ENCODE data around the gene RPE. TPM values are rescaled to one million over a fixed set of nuclear protein-coding genes. Genes with fewer than 3 reads are reported as not detected.

Gene RPE
- total RNA-seq, 1 experiment from 2014 or later: 77.4 TPM

DNA sequence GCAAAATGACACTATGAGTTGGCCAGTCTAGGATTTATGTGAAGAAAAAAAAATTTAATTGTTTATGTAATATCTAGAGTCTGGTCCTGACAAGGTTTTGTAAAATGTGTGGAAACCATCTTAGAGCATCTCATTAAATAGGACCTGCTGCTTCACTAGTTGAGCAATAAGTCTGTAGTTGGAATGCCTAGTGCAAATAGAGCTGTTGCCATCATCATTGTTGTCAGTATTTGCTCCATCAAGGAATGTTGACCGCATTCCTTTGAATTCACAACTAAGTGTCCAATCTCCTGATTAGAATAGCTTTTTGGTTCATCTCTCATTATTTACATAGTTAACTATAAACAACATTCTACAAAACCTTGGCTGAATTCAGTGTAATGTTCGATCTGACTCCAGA is 32.2 kb upstream of the RPE start:
- Histone ChIP-seq H3K9me3 (ENCODE audit: low read length) (no peaks in the 10 kb centered on the region), H3K9me2 (replicated peaks; ENCODE audit: insufficient read depth, low read length) (no peaks in the 10 kb centered on the region), H3K4me2 (ENCODE audit: low read depth, low read length, poor library complexity, severe bottlenecking) (no peak overlapping the region), H3K27me3 (ENCODE audit: low read length) (no peaks in the 10 kb centered on the region), H2AFZ (ENCODE audit: low read length) (no peak overlapping the region), H3K9ac (ENCODE audit: low read length) (no peak overlapping the region), H3K27ac (ENCODE audit: low read length) (no peak overlapping the region), H3K4me1 (ENCODE audit: low read length) (no peaks in the 10 kb centered on the region), H3K4me3 (ENCODE audit: low read length) (no peak overlapping the region), H3K79me2 (ENCODE audit: low read length) (no peaks in the 10 kb centered on the region), H3K36me3 (ENCODE audit: insufficient read depth, low read length) (no peaks in the 10 kb centered on the region), H4K20me1 (ENCODE audit: insufficient read depth, low read depth, low read length) (no peaks in the 10 kb centered on the region)
- DNase-seq: no peak

- Histone ChIP-seq H3K4me2 (ENCODE audit: low read depth, low read length, poor library complexity, severe bottlenecking) (no peak overlapping the region), H3K4me1 (ENCODE audit: low read length) (no peaks in the 10 kb centered on the region), H4K20me1 (ENCODE audit: insufficient read depth, low read depth, low read length) (no peaks in the 10 kb centered on the region), H3K9me2 (replicated peaks; ENCODE audit: insufficient read depth, low read length) (no peaks in the 10 kb centered on the region), H3K4me3 (ENCODE audit: low read length) (no peak overlapping the region), H3K36me3 (ENCODE audit: insufficient read depth, low read length) (no peaks in the 10 kb centered on the region), H3K27ac (ENCODE audit: low read length) (no peak overlapping the region), H3K9ac (ENCODE audit: low read length) (no peak overlapping the region), H3K79me2 (ENCODE audit: low read length) (no peaks in the 10 kb centered on the region), H3K27me3 (ENCODE audit: low read length) (no peaks in the 10 kb centered on the region), H2AFZ (ENCODE audit: low read length) (no peak overlapping the region), H3K9me3 (ENCODE audit: low read length) (no peaks in the 10 kb centered on the region)
- DNase-seq: no peak
These were observed 31.7 kb upstream of the RPE start for GRCh38 chr2:209970711-209971110.

DNA sequence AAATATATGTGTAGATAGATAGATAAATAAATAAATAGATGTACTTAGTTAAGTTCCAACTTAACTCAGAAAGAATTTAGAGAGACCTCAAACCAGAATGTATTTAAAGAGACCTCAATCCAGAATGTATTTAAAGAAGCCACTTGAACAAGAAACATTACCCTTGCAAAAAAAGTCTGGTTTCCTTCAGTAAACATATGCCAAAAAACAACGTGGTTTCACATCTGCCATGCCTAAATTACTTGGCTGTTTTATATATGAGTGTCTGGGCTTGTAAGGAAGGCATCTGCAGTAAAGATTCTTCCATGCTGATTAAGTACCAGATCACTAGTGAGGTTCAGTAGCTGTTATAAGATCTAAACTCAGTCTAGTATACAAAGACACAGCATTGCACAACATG is 29.1 kb upstream of the RPE start:
- no peak overlapping the region for H3K4me2 ChIP-seq (ENCODE audit: low read depth, low read length, poor library complexity, severe bottlenecking)
- no peak overlapping the region for H2AFZ ChIP-seq (ENCODE audit: low read length)
- H3K4me3 ChIP-seq (ENCODE audit: low read length): no peak overlapping the region
- H3K4me1 ChIP-seq (ENCODE audit: low read length): no peaks in the 10 kb centered on the region
- no peaks in the 10 kb centered on the region for H3K36me3 ChIP-seq (ENCODE audit: insufficient read depth, low read length)
- H3K27me3 ChIP-seq (ENCODE audit: low read length): no peaks in the 10 kb centered on the region
- no peak for DNase-seq
- H3K27ac ChIP-seq (ENCODE audit: low read length): no peak overlapping the region
- no peaks in the 10 kb centered on the region for H3K79me2 ChIP-seq (ENCODE audit: low read length)
- no peak overlapping the region for H3K9ac ChIP-seq (ENCODE audit: low read length)
- no peaks in the 10 kb centered on the region for H3K9me2 ChIP-seq (replicated peaks; ENCODE audit: insufficient read depth, low read length)
- H3K9me3 ChIP-seq (ENCODE audit: low read length): no peaks in the 10 kb centered on the region
- no peaks in the 10 kb centered on the region for H4K20me1 ChIP-seq (ENCODE audit: insufficient read depth, low read depth, low read length)

DNA sequence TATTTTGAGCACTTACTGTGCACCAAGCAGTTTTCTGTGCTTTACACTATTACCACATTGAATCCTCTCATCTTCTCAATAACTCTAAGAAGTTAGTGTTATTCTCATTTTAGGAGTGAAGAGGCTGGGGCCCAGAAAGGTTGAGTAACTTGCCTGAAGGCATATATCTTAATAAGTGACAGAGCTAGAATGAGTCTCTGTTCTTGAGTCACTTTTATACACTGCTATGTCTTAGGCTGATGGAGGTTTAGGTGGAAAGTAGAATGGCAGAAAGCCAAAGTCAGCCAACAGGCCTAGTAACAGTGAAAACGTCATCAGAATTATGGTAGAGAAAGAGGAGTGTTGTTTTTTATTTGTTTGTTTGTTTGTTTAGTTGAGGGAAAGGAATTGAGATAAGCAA is 27.9 kb upstream of the RPE start:
- H3K36me3 ChIP-seq (ENCODE audit: insufficient read depth, low read length): no peaks in the 10 kb centered on the region
- no peaks in the 10 kb centered on the region for H3K4me1 ChIP-seq (ENCODE audit: low read length)
- H3K4me2 ChIP-seq (ENCODE audit: low read depth, low read length, poor library complexity, severe bottlenecking): no peak overlapping the region
- no peaks in the 10 kb centered on the region for H3K9me2 ChIP-seq (replicated peaks; ENCODE audit: insufficient read depth, low read length)
- H3K4me3 ChIP-seq (ENCODE audit: low read length): no peak overlapping the region
- no peaks in the 10 kb centered on the region for H4K20me1 ChIP-seq (ENCODE audit: insufficient read depth, low read depth, low read length)
- no peak for DNase-seq
- no peaks in the 10 kb centered on the region for H3K9me3 ChIP-seq (ENCODE audit: low read length)
- no peaks in the 10 kb centered on the region for H3K79me2 ChIP-seq (ENCODE audit: low read length)
- no peak overlapping the region for H2AFZ ChIP-seq (ENCODE audit: low read length)
- no peak overlapping the region for H3K27ac ChIP-seq (ENCODE audit: low read length)
- H3K9ac ChIP-seq (ENCODE audit: low read length): no peak overlapping the region
- H3K27me3 ChIP-seq (ENCODE audit: low read length): no peaks in the 10 kb centered on the region

- DNase-seq: no peak
- H3K4me1 ChIP-seq (ENCODE audit: low read length): no peaks in the 10 kb centered on the region
- no peaks in the 10 kb centered on the region for H3K9me2 ChIP-seq (replicated peaks; ENCODE audit: insufficient read depth, low read length)
- no peaks in the 10 kb centered on the region for H4K20me1 ChIP-seq (ENCODE audit: insufficient read depth, low read depth, low read length)
- H3K79me2 ChIP-seq (ENCODE audit: low read length): no peaks in the 10 kb centered on the region
- H2AFZ ChIP-seq (ENCODE audit: low read length): no peak overlapping the region
- no peak overlapping the region for H3K9ac ChIP-seq (ENCODE audit: low read length)
- H3K9me3 ChIP-seq (ENCODE audit: low read length): no peaks in the 10 kb centered on the region
- H3K4me2 ChIP-seq (ENCODE audit: low read depth, low read length, poor library complexity, severe bottlenecking): no peak overlapping the region
- no peak overlapping the region for H3K4me3 ChIP-seq (ENCODE audit: low read length)
- no peaks in the 10 kb centered on the region for H3K27me3 ChIP-seq (ENCODE audit: low read length)
- H3K36me3 ChIP-seq (ENCODE audit: insufficient read depth, low read length): no peaks in the 10 kb centered on the region
- H3K27ac ChIP-seq (ENCODE audit: low read length): no peak overlapping the region
These were observed 25.6 kb upstream of the RPE start for GRCh38 chr2:209976698-209977385.

DNA sequence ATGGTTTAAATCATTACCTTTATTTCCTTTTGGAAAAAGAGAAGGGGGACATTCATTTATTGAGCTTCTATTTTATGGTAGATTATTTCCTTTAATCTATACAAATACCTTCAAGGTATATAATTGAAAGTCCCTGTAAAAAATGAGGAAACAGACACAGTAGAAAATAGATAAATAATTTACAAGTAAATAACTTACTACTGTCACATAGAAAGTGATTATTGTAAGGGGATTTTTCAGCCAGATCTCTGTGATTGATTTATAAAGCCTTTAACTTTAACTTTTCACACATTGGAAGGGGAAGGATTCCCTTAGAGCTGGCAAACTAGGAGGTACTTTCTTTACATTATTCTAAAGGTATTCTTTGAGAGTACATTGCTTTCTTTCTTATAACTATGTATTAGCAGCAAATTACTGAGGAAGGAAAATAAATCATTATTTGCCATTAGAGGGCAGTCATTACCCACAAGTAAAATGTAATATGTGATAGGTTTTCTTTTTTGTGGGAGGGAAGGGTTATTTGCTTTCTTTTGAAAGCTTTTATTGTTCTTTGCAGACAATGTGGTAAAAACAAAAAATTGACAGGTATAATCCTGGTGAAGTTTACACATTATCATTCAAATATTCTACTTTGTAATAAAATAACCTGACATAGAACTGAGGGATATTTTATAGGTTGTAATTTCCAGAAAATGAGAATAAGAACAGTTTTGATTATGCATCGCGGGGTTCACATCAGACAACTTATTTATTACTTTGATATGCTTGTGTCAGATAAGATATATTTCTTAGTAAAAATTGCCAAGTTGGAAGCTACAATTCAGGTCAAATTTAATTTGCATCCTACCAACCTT is 24.8 kb upstream of the RPE start:
- Histone ChIP-seq H3K9me2 (replicated peaks; ENCODE audit: insufficient read depth, low read length) (no peaks in the 10 kb centered on the region), H4K20me1 (ENCODE audit: insufficient read depth, low read depth, low read length) (no peaks in the 10 kb centered on the region), H3K36me3 (ENCODE audit: insufficient read depth, low read length) (no peaks in the 10 kb centered on the region), H3K27me3 (ENCODE audit: low read length) (no peaks in the 10 kb centered on the region), H3K4me3 (ENCODE audit: low read length) (no peak overlapping the region), H3K9ac (ENCODE audit: low read length) (no peak overlapping the region), H3K9me3 (ENCODE audit: low read length) (no peaks in the 10 kb centered on the region), H3K27ac (ENCODE audit: low read length) (no peak overlapping the region), H3K4me2 (ENCODE audit: low read depth, low read length, poor library complexity, severe bottlenecking) (no peak overlapping the region), H3K4me1 (ENCODE audit: low read length) (no peaks in the 10 kb centered on the region), H3K79me2 (ENCODE audit: low read length) (no peaks in the 10 kb centered on the region), H2AFZ (ENCODE audit: low read length) (no peak overlapping the region)
- peak; percentile 80 for DNase-seq

- no peaks in the 10 kb centered on the region for H3K9me2 ChIP-seq (replicated peaks; ENCODE audit: insufficient read depth, low read length)
- no peaks in the 10 kb centered on the region for H3K79me2 ChIP-seq (ENCODE audit: low read length)
- H3K27ac ChIP-seq (ENCODE audit: low read length): no peak overlapping the region
- H3K9ac ChIP-seq (ENCODE audit: low read length): no peak overlapping the region
- no peak overlapping the region for H2AFZ ChIP-seq (ENCODE audit: low read length)
- no peak for DNase-seq
- no peak overlapping the region for H3K4me2 ChIP-seq (ENCODE audit: low read depth, low read length, poor library complexity, severe bottlenecking)
- no peak overlapping the region for H3K4me3 ChIP-seq (ENCODE audit: low read length)
- no peaks in the 10 kb centered on the region for H3K27me3 ChIP-seq (ENCODE audit: low read length)
- H4K20me1 ChIP-seq (ENCODE audit: insufficient read depth, low read depth, low read length): no peaks in the 10 kb centered on the region
- no peaks in the 10 kb centered on the region for H3K9me3 ChIP-seq (ENCODE audit: low read length)
- no peaks in the 10 kb centered on the region for H3K36me3 ChIP-seq (ENCODE audit: insufficient read depth, low read length)
- H3K4me1 ChIP-seq (ENCODE audit: low read length): peaks cover 12% of the 10 kb centered on the region
These were observed 18.1 kb upstream of the RPE start for GRCh38 chr2:209984291-209984690.

- Histone ChIP-seq H4K20me1 (ENCODE audit: insufficient read depth, low read depth, low read length) (no peaks in the 10 kb centered on the region), H3K4me1 (ENCODE audit: low read length) (peaks cover 12% of the 10 kb centered on the region), H3K27me3 (ENCODE audit: low read length) (no peaks in the 10 kb centered on the region), H2AFZ (ENCODE audit: low read length) (no peak overlapping the region; the same call in 1 of the 2 replicates), H3K9me2 (replicated peaks; ENCODE audit: insufficient read depth, low read length) (no peaks in the 10 kb centered on the region), H3K27ac (ENCODE audit: low read length) (no peak overlapping the region), H3K4me3 (ENCODE audit: low read length) (no peak overlapping the region), H3K9me3 (ENCODE audit: low read length) (no peaks in the 10 kb centered on the region), H3K4me2 (ENCODE audit: low read depth, low read length, poor library complexity, severe bottlenecking) (peak overlapping the region; percentile 4), H3K9ac (ENCODE audit: low read length) (no peak overlapping the region), H3K36me3 (ENCODE audit: insufficient read depth, low read length) (no peaks in the 10 kb centered on the region), H3K79me2 (ENCODE audit: low read length) (no peaks in the 10 kb centered on the region)
- DNase-seq: no peak
These were observed 16.6 kb upstream of the RPE start for GRCh38 chr2:209985874-209986273.

Data from Karpas-422 (cell line).